Measurements from ENCODE around the gene C2orf78. TPM values are rescaled to one million over a fixed set of nuclear protein-coding genes. Genes with fewer than 3 reads are reported as not detected.
A peak's percentile ranks its signal among the peaks of the same experiment; 100 is the strongest.
"Not testable (repeated sequence)": the region's sequence is repeated elsewhere in the genome, so short reads cannot be mapped to it uniquely, and the experiment has no call there.

Gene C2orf78, protein sequence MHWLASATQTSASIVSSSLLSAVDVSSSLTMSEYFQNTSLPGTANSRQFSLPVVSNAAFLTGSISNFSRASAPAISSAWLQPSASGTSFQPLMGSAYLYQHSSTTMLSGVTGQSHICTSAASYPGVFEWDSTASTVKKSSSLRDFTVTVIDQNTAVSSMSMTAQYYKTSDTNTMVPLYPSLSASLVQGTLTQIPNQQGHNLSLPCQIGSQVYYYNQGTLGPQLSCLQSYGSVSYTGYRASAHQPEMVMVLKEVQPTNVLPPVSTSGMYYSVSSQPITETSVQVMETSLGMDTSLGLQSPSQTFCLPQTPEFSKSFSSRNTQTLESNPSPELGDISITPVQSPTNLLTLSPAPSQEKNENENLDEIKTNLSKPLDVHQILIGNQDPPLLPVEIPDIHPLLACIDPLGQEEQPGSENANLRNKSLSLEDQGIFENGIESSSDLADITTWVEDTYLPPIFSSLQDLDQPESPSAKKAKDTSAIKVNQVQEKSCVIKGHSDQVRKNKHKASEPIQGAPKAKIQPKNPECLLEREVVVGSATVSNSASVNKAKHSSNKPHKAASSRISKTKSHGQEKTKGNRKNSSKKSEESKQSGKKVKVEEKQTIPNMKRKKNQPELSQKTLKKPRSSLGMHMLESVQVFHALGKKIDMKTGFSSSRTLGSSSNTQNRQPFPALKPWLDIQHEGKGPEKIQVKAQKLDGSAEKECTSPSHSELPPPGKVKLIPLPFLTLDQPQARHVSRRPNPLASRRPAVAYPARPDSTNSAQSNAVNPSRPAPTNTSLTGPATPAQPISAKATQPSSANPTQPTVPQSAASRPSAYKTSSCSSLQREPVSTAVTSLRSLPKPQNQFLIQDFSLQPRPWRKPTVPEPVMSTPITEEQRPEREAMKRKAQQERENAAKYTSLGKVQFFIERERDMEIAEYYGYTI
- not detected in 2 replicates for total RNA-seq (2014; rRNA removed; shearing (Covaris generic))

DNA sequence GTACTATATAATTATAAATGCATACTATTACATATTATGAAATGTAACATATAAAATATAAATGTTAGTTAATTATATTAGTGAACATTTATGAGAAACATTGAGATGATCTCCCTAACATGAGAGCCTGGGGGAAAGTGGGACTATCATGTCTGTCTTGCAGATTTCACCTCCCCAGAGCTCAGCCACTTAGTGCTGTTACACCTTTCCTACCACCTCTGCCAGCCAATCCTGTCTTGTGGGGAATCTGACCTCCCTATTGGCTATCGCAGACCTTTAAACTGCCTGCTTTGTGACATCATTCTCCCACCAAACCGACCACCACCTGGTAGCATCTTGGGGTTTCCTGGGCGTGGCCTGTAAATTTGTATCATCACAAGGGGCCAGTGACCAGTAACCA lies at the start of gene C2orf78:
Gene C2orf78 (plus strand): TSS at position 301 of the 400 bp plus-strand sequence. CDS start 127 bp downstream, outside the sequence.
- DNase-seq (ENCODE audit: low spot score): not testable (repeated sequence)

DNA sequence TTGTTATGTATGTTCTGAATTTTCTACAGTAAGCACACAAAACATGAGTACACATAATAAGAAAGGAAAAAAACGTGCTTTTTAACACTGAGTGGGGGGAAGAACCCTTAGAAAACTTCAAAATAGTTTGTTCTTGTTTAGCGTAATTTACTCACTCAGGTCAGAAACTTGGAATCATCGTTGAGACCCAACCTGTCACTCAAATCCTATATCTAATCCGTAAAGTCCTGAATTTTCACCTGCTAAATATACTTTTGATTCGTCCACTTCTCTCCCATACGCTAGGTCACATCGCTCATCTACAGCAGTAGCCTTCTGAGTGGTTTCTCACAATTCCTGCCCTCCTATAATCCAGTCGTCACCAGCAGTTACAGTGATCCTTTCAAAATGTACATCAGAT lies 47.6 kb upstream of the C2orf78 start:
- DNase-seq (ENCODE audit: low spot score): no peak

DNA sequence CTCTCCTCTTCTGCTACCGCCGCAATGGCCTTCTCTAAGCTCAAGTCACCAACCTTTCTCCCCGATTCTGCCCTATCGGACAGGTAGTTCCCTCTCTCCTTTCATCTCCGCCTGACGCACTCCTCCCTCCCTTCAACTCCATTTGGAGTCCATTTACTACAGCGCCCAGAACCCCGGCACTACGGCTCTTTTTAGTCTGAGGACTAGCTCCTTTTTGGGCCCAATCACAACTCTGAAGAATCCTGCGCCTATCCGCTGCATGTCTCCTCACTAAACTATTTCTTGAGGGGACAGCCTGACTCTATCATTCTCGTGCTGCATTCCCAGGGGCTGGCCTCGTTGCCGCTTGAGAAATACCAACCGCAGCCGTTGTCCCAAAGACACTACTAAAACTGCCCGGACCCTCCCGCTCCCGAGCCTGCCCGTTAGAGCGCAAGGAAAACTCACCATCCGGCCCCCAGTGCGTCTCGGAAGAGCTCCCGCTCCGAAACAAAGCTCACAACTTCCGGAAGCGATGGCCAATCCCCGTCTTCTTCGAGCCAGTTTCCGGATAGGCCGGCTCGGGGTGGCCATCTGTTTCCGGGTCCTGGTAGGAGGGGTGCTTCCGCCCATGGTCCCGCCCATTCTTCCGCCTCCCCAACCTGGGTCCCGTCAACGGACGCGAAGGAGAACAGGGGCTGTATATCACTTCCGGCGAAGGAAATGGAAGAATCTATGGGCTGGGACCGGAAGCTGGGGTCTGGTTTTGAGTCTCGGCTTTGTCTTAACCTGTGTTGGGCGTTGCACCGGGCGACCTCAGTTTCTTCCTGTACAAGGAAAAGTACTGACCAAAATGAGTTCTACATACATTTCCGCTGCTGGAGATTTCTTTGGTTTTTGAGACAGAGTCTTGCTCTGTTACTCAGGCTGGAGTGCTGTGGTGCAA lies 46.9 kb upstream of the C2orf78 start, which contains the start of gene TPRKB:
Gene TPRKB (minus strand): TSS at position 491 of the 925 bp plus-strand sequence. CDS start 2,776 bp downstream, outside the sequence.
- peak; percentile 97 for DNase-seq (ENCODE audit: low spot score)

DNA sequence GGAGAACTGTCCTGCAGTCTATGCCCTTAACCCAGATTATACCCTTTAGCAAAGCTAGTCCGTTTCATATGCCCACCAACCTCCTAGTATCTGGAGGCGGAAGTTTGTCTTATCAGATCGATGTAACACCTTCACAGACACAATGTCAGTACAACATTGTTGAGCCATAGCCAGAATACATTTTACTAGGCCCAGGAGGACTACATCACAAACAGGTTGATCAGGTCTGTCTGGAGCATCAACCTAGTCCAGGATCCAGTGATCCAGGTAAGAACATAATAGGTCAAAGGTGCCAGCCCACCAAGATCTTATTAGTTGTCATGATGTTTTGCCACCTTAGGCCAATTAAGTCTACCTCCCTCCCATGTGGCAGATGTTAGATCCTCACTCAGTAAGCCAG lies 44.9 kb upstream of the C2orf78 start:
- DNase-seq (ENCODE audit: low spot score): no peak

DNA sequence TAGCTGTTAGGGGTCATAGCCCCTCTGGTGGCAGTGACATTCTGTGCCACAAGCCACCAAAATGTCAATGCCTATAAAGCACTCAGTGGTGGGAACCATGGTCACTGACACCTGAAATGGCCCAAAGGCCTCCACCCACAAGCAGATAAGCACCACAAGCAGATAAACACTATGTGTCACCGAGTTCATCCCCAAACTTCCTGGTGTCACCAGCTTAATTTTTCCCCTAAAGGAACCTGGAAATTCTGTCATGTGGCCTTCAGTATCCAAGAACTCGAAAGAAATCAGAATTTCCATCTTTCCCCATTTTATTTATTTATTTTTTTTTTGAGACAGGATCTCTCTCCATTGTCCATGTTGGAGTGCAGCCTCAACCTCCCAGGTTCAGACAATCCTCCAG lies 43.2 kb upstream of the C2orf78 start:
- DNase-seq (ENCODE audit: low spot score): no peak

DNA sequence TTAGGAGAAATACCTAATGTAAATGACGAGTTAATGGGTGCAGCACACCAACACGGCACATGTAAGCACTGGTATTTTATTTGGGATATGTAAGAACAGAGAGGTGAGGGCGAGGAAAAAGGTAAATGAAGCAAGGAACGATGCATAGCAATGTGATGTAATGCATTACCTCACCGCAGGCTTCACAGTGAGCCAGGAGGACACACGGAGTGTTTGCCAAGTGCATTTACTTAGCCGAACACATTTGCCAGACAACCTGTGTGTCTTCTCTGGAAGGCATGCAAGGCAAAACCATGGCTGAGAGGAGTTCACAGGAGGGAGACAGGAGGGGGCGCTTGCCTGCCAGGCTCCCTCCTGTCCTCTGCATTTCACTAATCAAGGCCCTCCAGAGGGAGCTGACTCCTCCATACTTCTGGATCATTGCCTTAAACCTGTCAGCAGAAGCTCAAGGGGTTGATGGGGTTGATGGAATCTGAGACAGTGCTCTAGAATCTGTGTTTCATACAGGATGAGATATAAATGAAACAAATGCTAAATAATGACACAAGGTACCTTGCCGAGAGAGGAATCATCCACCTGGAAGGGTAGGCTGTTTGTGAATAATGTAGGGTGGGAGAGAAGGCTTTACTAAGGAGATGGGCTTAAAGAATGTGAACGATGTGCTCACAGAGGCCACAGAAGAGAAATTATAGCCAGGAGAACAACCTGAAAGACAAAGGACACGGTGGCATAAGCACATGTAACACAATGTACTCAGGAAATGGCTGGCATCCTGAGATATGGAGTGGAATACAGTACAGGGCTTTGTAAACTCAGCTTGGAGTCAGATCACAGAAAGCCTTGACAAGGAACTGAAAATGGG lies 37.7 kb upstream of the C2orf78 start:
- no peak for DNase-seq (ENCODE audit: low spot score)

DNA sequence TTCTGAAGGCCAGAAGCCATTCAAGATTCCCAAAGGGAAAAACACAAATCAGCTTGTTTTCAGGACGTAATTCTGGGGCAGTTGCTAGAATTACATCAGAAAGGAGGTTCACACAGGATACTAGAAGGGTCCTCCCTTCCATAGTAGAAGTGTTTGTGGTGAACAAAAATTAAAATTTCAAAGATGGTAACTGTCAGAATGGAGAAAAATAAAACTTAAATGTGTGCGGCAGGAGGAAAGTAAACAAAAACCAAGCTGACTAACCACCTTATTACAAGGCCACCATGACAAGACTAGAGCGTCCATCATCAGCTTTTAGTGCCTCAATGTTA lies 37.1 kb upstream of the C2orf78 start:
- DNase-seq (ENCODE audit: low spot score): no peak

DNA sequence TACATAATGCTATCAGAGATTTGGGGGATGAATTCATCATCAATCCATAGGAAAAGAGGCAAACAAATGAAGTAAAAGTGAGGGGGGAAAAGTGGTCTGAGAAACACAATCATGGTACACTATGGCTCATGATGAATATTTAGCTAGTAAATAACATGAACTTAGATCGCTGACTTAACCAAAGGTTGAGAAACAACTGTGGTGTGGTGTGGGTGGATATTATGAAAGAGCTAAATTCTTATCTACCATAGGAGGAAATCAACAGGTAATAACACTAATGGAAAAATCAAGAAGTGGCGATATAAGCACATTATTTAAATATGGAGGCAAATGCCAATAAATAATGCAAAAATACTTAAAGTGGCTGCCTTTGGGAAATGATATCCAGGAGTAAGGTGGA lies 34.7 kb upstream of the C2orf78 start:
- no peak for DNase-seq (ENCODE audit: low spot score)

DNA sequence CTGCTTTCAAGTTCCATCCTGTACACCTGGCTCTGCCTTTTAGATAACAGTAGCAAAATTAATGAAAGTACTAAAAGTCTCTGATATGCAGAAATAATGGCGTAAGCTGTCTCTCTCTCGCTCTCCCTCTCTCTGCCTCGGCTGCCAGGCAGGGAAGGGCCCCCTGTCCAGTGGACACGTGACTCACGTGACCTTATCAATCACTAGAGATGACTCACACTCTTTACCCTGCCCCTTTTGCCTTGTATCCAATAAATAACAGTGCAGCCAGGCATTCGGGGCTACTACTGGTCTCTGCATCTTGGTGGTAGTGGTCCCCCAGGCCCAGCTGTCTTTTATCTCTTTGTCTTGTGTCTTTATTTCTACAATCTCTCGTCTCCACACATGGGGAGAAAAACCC lies 29.7 kb upstream of the C2orf78 start:
- DNase-seq (ENCODE audit: low spot score): not testable (repeated sequence)

DNA sequence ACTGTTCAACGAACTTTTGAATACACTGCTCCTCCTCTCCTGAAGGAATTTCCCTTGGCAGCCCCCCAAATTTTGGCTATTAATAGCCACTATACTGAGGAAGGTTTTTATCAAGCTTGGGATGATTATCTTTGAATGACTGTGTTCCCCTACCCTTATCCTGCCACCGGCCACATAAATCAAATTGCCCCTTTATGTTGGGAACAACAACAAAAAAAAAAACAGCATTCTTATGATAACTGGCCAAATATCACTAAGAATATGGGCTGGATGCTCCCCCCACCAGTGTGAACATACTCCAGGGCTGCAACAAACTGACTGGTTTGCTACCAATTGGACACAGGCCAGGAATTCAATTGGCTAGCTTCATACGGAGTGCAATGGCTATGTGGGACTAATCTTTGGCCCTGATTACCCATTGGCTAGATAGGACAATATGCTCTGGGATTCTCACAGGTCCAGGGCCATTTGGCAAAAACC lies 24.7 kb upstream of the C2orf78 start:
- DNase-seq (ENCODE audit: low spot score): peak; percentile 53

DNA sequence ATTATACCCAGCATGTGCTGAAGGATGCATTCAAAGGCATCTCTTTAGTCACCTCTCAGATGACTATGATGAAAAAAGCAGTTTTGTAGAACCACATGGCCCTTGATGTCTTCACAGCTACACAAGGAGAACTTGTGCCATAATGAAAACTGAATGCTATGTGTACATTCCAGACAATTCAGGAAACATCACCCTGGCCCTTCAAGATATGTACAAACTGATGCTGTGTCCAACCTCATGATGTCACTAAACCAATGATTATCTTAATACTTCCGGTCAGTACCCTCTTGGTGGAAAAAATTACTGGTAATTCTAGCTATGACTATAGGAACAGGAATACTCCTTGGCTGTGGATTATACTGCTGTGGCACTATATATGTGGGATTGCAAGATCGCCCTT lies 24.1 kb upstream of the C2orf78 start:
- DNase-seq (ENCODE audit: low spot score): no peak

DNA sequence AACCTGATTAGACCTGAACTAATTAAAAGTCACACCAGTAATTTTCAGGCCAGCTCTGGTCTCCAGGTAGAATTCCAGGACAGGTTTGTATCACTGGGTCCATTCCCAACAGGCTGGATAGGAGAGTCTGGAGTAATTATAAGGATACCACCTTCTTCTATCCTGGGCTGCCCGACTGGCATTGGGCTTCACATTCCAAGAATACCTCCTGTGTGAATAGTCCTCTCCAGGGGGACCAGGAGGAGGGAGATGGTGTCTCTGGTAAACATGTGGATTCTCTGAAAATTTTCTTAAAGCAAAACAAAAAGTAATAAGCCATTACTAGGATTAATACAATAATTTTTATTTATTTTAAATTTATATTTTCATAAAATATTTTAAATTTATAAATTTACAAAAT lies 21.4 kb upstream of the C2orf78 start:
- peak; percentile 13 for DNase-seq (ENCODE audit: low spot score)

DNA sequence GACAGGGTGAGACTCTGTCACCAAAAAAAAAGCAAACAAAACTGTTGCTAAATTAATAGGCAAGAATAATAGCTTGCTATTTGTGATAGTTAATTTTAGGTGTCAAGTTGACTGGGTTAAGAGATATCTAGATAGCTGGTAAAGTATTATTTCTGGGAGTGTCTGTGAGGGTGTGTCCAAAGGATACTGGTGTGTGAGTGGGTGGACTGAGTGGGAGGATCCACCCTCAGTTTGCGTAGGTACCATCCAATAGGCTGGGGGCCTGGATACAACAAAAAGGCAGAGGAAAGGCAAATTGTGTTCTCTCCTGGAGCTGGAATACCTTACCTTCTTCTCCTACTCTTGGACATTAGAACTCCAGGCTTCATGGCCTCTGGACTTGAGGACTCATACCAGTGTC lies 19.0 kb upstream of the C2orf78 start:
- DNase-seq (ENCODE audit: low spot score): no peak

DNA sequence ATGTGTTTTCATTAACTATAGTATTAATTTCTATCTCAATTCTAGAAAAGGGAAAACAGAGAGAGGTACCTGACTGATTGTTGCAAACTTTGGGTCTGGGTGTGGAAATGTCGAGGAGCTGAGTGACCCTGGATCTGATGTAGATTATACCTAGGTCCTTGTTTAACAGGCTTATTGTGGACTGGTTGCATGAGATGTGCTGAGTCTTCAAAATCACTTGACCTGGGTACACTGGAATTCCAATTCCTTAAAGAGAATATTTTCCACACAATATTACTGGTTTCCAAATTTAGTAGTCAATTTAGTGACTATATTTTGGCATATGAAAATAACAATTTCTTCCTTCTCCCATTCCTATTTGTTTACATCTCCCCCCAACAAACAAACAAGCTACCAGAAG lies 17.6 kb upstream of the C2orf78 start:
- no peak for DNase-seq (ENCODE audit: low spot score)

DNA sequence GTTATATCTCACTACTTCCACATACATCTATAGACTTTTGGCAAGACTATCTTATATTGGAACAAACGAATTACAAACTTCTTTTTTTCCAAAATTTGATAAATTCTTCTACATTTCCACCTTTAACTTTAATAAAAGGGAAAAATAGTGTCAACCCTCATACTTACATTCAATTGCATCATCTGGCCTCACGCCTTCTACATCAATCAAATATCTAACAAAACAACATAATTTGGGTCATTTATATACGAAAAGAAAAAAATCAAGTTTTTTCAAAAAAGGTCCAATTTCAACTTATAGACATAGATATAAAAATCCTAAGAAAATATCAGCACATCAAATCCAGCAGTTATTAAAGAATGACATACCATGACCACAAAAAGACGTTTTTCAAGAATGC lies 17.0 kb upstream of the C2orf78 start:
- no peak for DNase-seq (ENCODE audit: low spot score)

DNA sequence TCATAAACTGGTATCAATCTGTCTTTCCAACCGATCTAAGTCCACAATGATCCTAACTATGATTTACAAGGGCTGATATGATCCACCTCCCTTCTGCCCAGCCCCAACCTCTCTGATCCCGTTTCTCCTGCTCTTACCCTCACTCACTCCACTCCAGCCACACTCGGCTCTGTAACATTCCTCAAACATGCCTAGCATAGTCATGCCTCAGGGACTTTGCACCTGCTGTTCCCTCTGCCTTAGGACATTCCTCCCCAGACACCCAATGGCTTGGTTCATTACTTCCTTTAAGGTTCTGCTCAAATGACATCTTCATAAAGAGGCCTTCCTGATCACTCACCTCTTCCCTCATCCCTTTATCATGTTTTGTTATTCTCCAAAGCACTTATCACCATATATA lies 13.3 kb upstream of the C2orf78 start:
- no peak for DNase-seq (ENCODE audit: low spot score)

DNA sequence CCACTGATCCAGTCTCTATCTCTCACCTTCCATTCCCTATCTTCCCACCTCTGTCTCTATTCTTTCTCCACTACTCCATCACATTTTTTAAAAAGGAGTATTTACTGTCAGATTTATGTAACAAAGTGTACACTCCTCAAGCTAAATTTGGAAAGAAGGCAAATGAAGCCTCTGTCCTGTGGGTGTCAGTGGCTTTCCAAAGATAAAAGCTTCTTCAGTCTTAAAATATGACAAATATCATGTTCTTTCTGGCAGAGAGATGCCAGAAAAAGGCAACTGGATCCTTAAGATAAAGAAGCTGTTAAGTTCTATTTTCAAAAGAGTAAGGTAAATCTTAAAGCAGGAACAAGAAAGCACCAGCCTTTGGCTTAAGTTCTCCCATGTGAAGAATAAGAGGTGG lies 11.2 kb upstream of the C2orf78 start:
- DNase-seq (ENCODE audit: low spot score): no peak

DNA sequence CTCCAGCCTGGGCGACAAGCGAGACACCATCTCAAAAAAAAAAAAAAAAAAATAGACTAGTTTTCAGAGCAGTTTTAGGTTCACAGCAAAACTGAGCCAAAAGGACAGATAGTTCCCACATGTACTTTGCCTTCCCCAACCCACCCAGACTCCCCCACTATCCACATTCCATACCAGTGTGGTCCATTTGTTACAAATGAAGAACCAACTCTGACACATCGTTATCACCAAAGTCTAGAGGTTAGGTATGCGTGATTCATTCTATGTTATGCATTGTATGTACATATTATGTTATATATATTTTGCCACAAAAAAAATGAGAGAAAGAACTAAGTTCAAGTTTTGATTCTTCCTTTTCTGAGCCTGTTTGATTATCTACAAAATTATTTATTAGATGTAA lies 7.6 kb upstream of the C2orf78 start:
- DNase-seq (ENCODE audit: low spot score): no peak

DNA sequence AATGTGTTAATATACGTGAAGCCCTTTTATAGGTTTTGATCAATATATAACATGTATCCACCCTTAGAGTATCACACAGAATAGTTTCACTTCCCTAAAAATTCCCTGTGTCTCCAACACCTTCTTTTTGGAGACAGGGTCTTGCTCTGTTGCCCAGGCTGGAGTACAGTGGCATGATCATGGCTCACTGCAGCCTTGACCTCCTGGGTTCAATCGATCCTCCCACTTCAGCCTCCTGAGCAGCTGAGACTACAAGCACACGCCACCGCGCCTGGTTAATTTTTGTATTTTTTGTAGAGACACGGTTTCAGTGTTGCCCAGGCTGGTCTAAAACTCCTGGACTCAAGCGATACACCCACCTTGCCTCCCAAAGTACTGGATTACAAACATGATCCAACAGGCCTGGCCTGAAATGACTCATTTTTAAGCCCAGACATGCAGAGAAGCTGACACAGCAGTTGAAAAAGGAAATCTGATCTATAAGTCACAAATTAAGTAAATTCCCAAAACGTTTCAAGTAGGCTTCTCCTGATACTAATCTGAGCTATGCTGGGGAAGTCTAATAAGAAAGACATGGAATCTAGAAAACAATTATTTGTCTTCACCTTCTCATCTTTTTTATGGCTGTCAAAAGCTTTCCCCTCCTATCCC lies 7.0 kb upstream of the C2orf78 start:
- DNase-seq (ENCODE audit: low spot score): no peak

DNA sequence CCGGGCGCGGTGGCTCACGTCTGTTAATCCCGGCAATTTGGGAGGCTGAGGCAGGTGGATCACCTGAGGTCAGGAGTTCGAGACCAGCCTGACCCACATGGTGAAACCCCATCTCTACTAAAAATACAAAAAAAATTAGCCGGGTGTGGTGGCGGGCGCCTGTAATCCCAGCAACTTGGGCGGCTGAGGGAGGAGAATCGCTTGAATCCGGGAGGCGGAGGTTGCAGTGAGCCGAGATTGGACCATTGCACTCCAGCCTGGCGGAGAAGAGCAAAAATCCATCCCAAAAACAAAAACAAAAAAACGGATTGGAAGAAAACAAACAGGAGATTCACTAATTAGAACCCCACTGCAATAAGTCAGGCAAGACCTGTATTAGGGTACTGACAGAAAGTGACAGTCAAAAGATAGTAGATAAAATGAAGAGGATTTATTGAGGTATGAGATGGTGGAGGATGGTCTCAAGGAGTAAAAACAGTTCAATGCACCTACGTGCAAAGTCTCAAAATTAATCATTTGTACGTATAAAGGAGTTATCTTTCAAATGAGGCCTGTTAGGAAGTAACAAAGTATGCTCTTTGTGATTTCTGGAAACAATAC lies 5.0 kb upstream of the C2orf78 start:
- DNase-seq (ENCODE audit: low spot score): not testable (repeated sequence)
